ENCODE measurements around the gene SLC7A7.
"Not testable (repeated sequence)": the region's sequence is repeated elsewhere in the genome, so short reads cannot be mapped to it uniquely, and the experiment has no call there.

DNA sequence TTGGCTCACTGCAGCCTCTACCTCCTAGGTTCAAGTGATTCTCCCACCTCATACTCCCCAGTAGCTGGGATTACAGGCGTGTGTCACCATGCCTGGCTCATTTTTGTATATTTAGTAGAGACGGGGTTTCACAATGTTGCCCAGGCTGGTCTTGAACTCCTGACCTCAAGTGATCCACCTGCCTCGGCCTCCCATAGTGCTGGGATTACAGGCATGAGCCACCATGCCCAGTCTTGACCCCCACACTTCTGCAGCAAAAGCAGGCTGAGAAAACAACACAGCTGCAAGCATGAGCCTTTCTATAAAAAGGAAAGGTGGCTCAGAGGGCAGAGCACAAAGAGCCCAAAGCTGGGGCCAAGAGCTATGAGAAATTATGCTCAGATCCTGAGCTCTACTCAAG lies 45.1 kb upstream of the SLC7A7 start:
- TF ChIP-seq POLR2AphosphoS5 (IDR thresholded peaks at IDR 0.05; ENCODE audit: low read depth, low read length); POLR2A (IDR thresholded peaks at IDR 0.05; ENCODE audit: low read depth, low read length); TAF1 (IDR thresholded peaks at IDR 0.05; ENCODE audit: borderline replicate concordance, low read depth, low read length): not testable (repeated sequence)

Data from GM12892 (cell line).